Thyroid gland (tissue), 4 donors: ENCODE results near the gene GARIN5A. TPM values are rescaled to one million over a fixed set of nuclear protein-coding genes. Genes with fewer than 3 reads are reported as not detected.

Experiments
- DNase-seq, 2 donors: peaks; one replicate each; pipeline ENCODE4 v3.0.0-alpha.2; 2019
- H3K27ac ChIP-seq, 3 donors: fragments of 200-600 bp; sonication (generic); 1 replicate in 2 of 3; 2 replicates in 1 of 3; pipeline ENCODE4 v1.5.1; 2016 to 2019; ENCODE audit warnings: mild to moderate bottlenecking in 1 of 3, moderate library complexity in 1 of 3
- H3K27me3 ChIP-seq: fragments of 200-600 bp; sonication (generic); one replicate; pipeline ENCODE4 v1.5.1; 2019
- H3K36me3 ChIP-seq, 2 donors: fragments of 200-600 bp; sonication (generic); one replicate each; pipeline ENCODE4 v1.5.1; 2016 to 2019
- H3K4me1 ChIP-seq, 2 donors: fragments of 200-600 bp; sonication (generic); one replicate each; pipeline ENCODE4 v1.5.1; 2017 to 2019
- H3K4me3 ChIP-seq, 3 donors: fragments of 200-600 bp; sonication (generic); replicated peaks in 1 of 3; 1 replicate in 2 of 3; 2 replicates in 1 of 3; pipeline ENCODE4 v1.5.1; 2016; ENCODE audit warnings: mild to moderate bottlenecking in 1 of 3
- H3K9me3 ChIP-seq: fragments of 200-600 bp; sonication (generic); one replicate; pipeline ENCODE4 v1.5.1; 2017
- POLR2A ChIP-seq, 2 donors: fragments of 450-650 bp; IDR thresholded peaks; one replicate each; pipeline ENCODE4 v1.6.1; 2017; ENCODE audit warnings: antibody characterized with exemption in 2 of 2, mild to moderate bottlenecking in 2 of 2, moderate library complexity in 1 of 2
- WGBS, 2 donors: methylation state at CpG; one replicate each; pipeline ENCODE4 v1.1.5; 2017; 5-methylcytosine and 5-hydroxymethylcytosine counted together
- intact Hi-C: fragments of 100-400 bp; cut with DNase I; formaldehyde crosslinking; loops from one replicate; pipeline ENCODE4 v1.15.1; 2023
- total RNA-seq, 4 donors: library from RNA; depleted of rRNA; stranded (reverse); fragments of >200 nt; gene quantifications; one replicate each; pipeline ENCODE4 v1.2.3, GENCODE V29; 2016
- TF ChIP-seq, protein P1 (sequence below), 6 experiments: fragments of 200-600 bp in 3 of 6; fragments of 450-650 bp in 3 of 6; sonication (generic) in 3 of 6; IDR thresholded peaks; one replicate each; pipeline ENCODE4 v1.5.1; 2016 to 2019; ENCODE audit warnings: antibody characterized with exemption in 6 of 6, mild to moderate bottlenecking in 2 of 6, inconsistent platforms in 1 of 6, moderate library complexity in 1 of 6

GARIN5A gene
- total RNA-seq, 4 donors from 2014 or later, result 1.4 to 8.1 (median 5.0) TPM

- Histone ChIP-seq H3K9me3 (no peaks in the 10 kb centered on the region), H3K4me3 (no peak overlapping the region), H3K4me1 (peaks cover 0 to 6% of the 10 kb centered on the region in 2 donors), H3K27me3 (no peaks in the 10 kb centered on the region), H3K27ac (no peak overlapping the region), H3K36me3 (no peaks in the 10 kb centered on the region)
- no peak for TF ChIP-seq POLR2A (IDR thresholded peaks at IDR 0.05)
- TF ChIP-seq, protein P1, sequence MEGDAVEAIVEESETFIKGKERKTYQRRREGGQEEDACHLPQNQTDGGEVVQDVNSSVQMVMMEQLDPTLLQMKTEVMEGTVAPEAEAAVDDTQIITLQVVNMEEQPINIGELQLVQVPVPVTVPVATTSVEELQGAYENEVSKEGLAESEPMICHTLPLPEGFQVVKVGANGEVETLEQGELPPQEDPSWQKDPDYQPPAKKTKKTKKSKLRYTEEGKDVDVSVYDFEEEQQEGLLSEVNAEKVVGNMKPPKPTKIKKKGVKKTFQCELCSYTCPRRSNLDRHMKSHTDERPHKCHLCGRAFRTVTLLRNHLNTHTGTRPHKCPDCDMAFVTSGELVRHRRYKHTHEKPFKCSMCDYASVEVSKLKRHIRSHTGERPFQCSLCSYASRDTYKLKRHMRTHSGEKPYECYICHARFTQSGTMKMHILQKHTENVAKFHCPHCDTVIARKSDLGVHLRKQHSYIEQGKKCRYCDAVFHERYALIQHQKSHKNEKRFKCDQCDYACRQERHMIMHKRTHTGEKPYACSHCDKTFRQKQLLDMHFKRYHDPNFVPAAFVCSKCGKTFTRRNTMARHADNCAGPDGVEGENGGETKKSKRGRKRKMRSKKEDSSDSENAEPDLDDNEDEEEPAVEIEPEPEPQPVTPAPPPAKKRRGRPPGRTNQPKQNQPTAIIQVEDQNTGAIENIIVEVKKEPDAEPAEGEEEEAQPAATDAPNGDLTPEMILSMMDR (IDR thresholded peaks at IDR 0.05), result no peak
- intact Hi-C loops, result no loop called here
- WGBS, 2 donors, result 45 to 50% methylated on average over 19 to 25 of the region's 50 CpGs
- no peak for DNase-seq
Measured at GRCh38 chr19:50458396-50459066, 18.1 kb downstream of the GARIN5A start.

GRCh38 chr19:50457300-50457699, 19.3 kb downstream of the GARIN5A start:
- H3K4me1 ChIP-seq, result peaks cover 0 to 6% of the 10 kb centered on the region in 2 donors

DNA sequence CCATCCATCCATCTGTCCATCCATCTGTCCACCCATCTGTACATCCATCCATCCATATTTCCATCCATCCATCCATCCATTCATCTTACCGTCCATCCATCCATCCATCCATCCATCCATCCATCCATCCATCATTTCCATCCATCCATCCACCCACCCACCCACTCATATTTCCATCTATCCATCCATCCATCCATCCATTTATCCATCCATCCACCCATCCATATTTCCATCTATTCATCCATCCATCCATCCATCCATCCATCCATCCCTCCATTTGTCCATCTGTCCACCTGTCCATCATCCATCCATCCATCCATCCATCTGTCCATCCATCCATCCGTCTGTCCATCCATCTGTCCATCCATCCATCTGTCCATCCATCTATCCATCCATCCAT, 20.7 kb downstream of the GARIN5A start:
- TF ChIP-seq, protein P1 (IDR thresholded peaks at IDR 0.05), result no peak
- TF ChIP-seq POLR2A (IDR thresholded peaks at IDR 0.05), result no peak
- no peaks in the 10 kb centered on the region for H3K36me3 ChIP-seq
- intact Hi-C loops, result no loop called here
- no peaks in the 10 kb centered on the region for H3K9me3 ChIP-seq
- no peak for DNase-seq
- H3K4me1 ChIP-seq, result peaks cover 0 to 6% of the 10 kb centered on the region in 2 donors
- H3K27me3 ChIP-seq, result no peaks in the 10 kb centered on the region
- 80 to 86% methylated on average over 2 of the region's 2 CpGs for WGBS, 2 donors
- H3K27ac ChIP-seq, result no peak overlapping the region
- H3K4me3 ChIP-seq, result no peak overlapping the region

More at GRCh38 chr19:50457300-50457699, 19.3 kb downstream of the GARIN5A start:
- no peak for DNase-seq
- intact Hi-C loops, result no loop called here
- TF ChIP-seq POLR2A (IDR thresholded peaks at IDR 0.05), result no peak
- Histone ChIP-seq H3K27me3 (no peaks in the 10 kb centered on the region), H3K9me3 (no peaks in the 10 kb centered on the region), H3K4me3 (no peak overlapping the region), H3K36me3 (no peaks in the 10 kb centered on the region), H3K27ac (no peak overlapping the region)
- 83 to 84% methylated on average over 4 to 5 of the region's 5 CpGs for WGBS, 2 donors

DNA sequence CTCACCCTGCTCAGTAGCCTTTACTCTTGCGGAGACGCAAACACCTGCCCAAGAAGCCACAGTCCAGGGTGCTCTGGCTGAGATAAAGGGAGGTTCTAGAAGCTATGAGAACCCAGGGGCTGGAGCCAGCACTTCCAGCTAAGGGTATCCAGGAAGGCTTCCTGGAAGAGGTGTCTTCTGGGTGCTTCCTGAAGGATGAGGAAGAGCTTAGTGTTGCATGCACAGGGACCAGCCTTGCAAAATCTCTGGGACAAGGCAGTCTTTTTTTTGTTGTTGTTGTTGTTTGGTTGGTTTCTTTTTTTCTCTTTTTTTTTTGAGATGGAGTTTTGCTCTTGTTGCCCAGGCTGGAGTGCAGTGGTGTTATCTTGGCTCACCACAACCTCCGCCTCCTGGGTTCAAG, 23.4 kb downstream of the GARIN5A start:
- no peak overlapping the region for H3K4me3 ChIP-seq
- H3K36me3 ChIP-seq, result no peaks in the 10 kb centered on the region
- H3K27ac ChIP-seq, result no peak overlapping the region
- TF ChIP-seq, protein P1 (IDR thresholded peaks at IDR 0.05), result no peak
- no peak for TF ChIP-seq POLR2A (IDR thresholded peaks at IDR 0.05)
- no peaks in the 10 kb centered on the region for H3K4me1 ChIP-seq
- WGBS, 2 donors, result 95 to 96% methylated on average over 3 of the region's 3 CpGs
- DNase-seq, result no peak
- no peaks in the 10 kb centered on the region for H3K9me3 ChIP-seq
- intact Hi-C loops, result no loop called here
- H3K27me3 ChIP-seq, result no peaks in the 10 kb centered on the region

GRCh38 chr19:50451223-50451534, 25.5 kb downstream of the GARIN5A start:
- WGBS, 2 donors, result 43 to 47% methylated on average over 12 to 13 of the region's 13 CpGs
- intact Hi-C loops, result no loop called here
- Histone ChIP-seq H3K9me3 (no peaks in the 10 kb centered on the region), H3K4me3 (no peak overlapping the region), H3K27me3 (no peaks in the 10 kb centered on the region), H3K36me3 (no peaks in the 10 kb centered on the region), H3K27ac (no peak overlapping the region), H3K4me1 (no peaks in the 10 kb centered on the region)
- TF ChIP-seq, protein P1 (IDR thresholded peaks at IDR 0.05), result no peak
- no peak for TF ChIP-seq POLR2A (IDR thresholded peaks at IDR 0.05)
- no peak for DNase-seq
